Measurements from ENCODE around the gene STK38. TPM values are rescaled to one million over a fixed set of nuclear protein-coding genes. Genes with fewer than 3 reads are reported as not detected.

Gene STK38
- total and polyA plus RNA-seq, 2 of the 4 experiments (the other 2 are of a cell fraction), result 10.6 to 19.7 TPM

DNA sequence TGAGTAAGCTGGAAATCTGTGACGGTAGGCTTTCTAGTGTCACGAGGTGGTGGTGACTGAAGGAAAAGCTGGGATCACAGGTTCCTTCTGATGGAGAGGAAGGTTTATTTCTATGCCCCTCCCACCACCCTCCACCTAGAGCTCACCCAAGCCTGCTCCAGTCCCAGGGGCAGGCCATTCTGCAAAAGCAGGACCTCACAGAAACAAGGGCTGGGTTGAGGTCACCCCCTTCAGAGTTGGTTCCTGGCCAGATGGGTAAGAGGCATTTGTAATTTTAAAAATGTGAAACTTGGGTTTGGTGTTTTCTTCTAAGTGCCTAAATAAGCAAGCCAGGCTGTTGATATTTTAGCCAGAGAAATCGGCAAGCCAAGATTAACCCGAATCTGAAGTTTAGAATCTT lies 57.9 kb downstream of the STK38 start:
- H4K20me1 ChIP-seq (ENCODE audit: insufficient read depth, low read length), result peaks cover 19% of the 10 kb centered on the region; the same call in 1 of the 2 replicates
- H3K9me1 ChIP-seq (ENCODE audit: insufficient read depth, low read length), result peaks cover 15% of the 10 kb centered on the region
- H2BK5ac ChIP-seq (ENCODE audit: low read depth, low read length, poor library complexity, severe bottlenecking), result no peak overlapping the region
- dilution Hi-C loops (cut with HindIII; ENCODE audit: low sequenced_read_pairs, unreplicated experiment) (no loop called here), intact Hi-C loops (cut with micrococcal nuclease) (no loop called here), in situ Hi-C loops (cut with MboI; ENCODE audit: low sequenced_read_pairs) (no loop called here)
- no peak overlapping the region for H2BK20ac ChIP-seq (ENCODE audit: low read depth, low read length)
- BruUV-seq (replicated peaks), result no TSS peak
- WGBS, 2 experiments (ENCODE audit: extremely low coverage in 2 of 2, insufficient read length in 1 of 2), result 73% methylated on average over 2 of the region's 4 CpGs; no CpG with 5 or more reads in 1 of the 2 experiments
- no peak overlapping the region for H2BK120ac ChIP-seq (ENCODE audit: low read depth, low read length)
- H4K8ac ChIP-seq (ENCODE audit: low read depth in 2 of 2, low read length in 2 of 2), result no peak overlapping the region
- no peak overlapping the region for H3K4me3 ChIP-seq (ENCODE audit: insufficient read depth, low read depth, low read length)
- H3K14ac ChIP-seq (replicated peaks; ENCODE audit: low read depth, low read length), result no peak overlapping the region
- no peak overlapping the region for H2AFZ ChIP-seq (replicated peaks; ENCODE audit: low read length, poor library complexity)
- no peak overlapping the region for H3K27ac ChIP-seq (ENCODE audit: insufficient read depth, low read length)
- ATAC-seq (ENCODE audit: low read depth) (no peak), DNase-seq (no peak)
- no peak overlapping the region for H2AK9ac ChIP-seq (replicated peaks; ENCODE audit: low read depth, low read length, poor library complexity)
- H3K56ac ChIP-seq (ENCODE audit: extremely low read depth, insufficient read depth, low read length), result no peak overlapping the region
- H3K23ac ChIP-seq (ENCODE audit: low read depth, low read length), result no peak overlapping the region
- H3K4me1 ChIP-seq (ENCODE audit: control insufficient read depth, insufficient read depth, low read length), result peaks cover 8% of the 10 kb centered on the region
- POLR2A ChIA-PET (ENCODE audit: unreplicated experiment), result no interaction called here
- no peak overlapping the region for H2BK15ac ChIP-seq (ENCODE audit: low read depth, low read length)
- peaks cover 5 to 70% of the 10 kb centered on the region in 2 experiments; a peak in 2 of 4 replicates for H3K79me1 ChIP-seq (ENCODE audit: low read depth in 1 of 2, low read length in 2 of 2)
- H3K36me3 ChIP-seq (ENCODE audit: control insufficient read depth, insufficient read depth, low read length), result peaks cover 33% of the 10 kb centered on the region
- no peak overlapping the region for H3K18ac ChIP-seq (ENCODE audit: low read depth, low read length)
- no peak overlapping the region for H2AK5ac ChIP-seq (ENCODE audit: low read depth, low read length)
- H4K5ac ChIP-seq (ENCODE audit: low read depth, low read length), result no peak overlapping the region
- H3K4ac ChIP-seq (ENCODE audit: low read depth, low read length), result no peak overlapping the region
- H3K9me3 ChIP-seq (ENCODE audit: control insufficient read depth, insufficient read depth, low read length), result no peaks in the 10 kb centered on the region
- CTCF ChIA-PET, result no interaction called here
- H4K91ac ChIP-seq (ENCODE audit: insufficient read depth, low read depth, low read length), result no peak overlapping the region
- no peaks in the 10 kb centered on the region for H3K27me3 ChIP-seq (ENCODE audit: control insufficient read depth, insufficient read depth, low read length)
- H3K4me2 ChIP-seq (ENCODE audit: low read depth, low read length), result no peak overlapping the region
- no peak overlapping the region for H3K9ac ChIP-seq (ENCODE audit: low read depth, low read length)
- TF ChIP-seq MAZ (IDR thresholded peaks at IDR 0.05; ENCODE audit: borderline replicate concordance, low read depth, low read length) (no peak), NFE2L2 (IDR thresholded peaks at IDR 0.05; ENCODE audit: low read depth, low read length) (no peak), SMC3 (IDR thresholded peaks at IDR 0.05; ENCODE audit: low read depth, low read length) (no peak), ELK1 (IDR thresholded peaks at IDR 0.05; ENCODE audit: borderline replicate concordance, low read depth, low read length) (no peak), BHLHE40 (IDR thresholded peaks at IDR 0.05; ENCODE audit: low read depth, low read length) (no peak), POLR2A (IDR thresholded peaks at IDR 0.05; ENCODE audit: low read depth, low read length) (no peak), RAD21 (IDR thresholded peaks at IDR 0.05; ENCODE audit: low read length) (no peak), FOS (IDR thresholded peaks at IDR 0.05; ENCODE audit: low read depth, low read length) (no peak), MXI1 (IDR thresholded peaks at IDR 0.05; ENCODE audit: borderline replicate concordance, low read depth, low read length) (no peak), CEBPB (IDR thresholded peaks at IDR 0.05; ENCODE audit: low read depth, low read length) (no peak), MAFK (IDR thresholded peaks at IDR 0.05; ENCODE audit: low read depth, low read length) (no peak), RFX5 (IDR thresholded peaks at IDR 0.05; ENCODE audit: low read depth, low read length) (no peak), RCOR1 (IDR thresholded peaks at IDR 0.05; ENCODE audit: insufficient replicate concordance, low read length) (no peak), CHD1 (IDR thresholded peaks at IDR 0.05; ENCODE audit: low read depth, low read length) (no peak)
- TF ChIP-seq, protein P1, sequence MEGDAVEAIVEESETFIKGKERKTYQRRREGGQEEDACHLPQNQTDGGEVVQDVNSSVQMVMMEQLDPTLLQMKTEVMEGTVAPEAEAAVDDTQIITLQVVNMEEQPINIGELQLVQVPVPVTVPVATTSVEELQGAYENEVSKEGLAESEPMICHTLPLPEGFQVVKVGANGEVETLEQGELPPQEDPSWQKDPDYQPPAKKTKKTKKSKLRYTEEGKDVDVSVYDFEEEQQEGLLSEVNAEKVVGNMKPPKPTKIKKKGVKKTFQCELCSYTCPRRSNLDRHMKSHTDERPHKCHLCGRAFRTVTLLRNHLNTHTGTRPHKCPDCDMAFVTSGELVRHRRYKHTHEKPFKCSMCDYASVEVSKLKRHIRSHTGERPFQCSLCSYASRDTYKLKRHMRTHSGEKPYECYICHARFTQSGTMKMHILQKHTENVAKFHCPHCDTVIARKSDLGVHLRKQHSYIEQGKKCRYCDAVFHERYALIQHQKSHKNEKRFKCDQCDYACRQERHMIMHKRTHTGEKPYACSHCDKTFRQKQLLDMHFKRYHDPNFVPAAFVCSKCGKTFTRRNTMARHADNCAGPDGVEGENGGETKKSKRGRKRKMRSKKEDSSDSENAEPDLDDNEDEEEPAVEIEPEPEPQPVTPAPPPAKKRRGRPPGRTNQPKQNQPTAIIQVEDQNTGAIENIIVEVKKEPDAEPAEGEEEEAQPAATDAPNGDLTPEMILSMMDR (conservative IDR thresholded peaks at IDR 0.05; ENCODE audit: low read depth, low read length), result no peak
- TF ChIP-seq, protein P2, sequence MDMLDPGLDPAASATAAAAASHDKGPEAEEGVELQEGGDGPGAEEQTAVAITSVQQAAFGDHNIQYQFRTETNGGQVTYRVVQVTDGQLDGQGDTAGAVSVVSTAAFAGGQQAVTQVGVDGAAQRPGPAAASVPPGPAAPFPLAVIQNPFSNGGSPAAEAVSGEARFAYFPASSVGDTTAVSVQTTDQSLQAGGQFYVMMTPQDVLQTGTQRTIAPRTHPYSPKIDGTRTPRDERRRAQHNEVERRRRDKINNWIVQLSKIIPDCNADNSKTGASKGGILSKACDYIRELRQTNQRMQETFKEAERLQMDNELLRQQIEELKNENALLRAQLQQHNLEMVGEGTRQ (IDR thresholded peaks at IDR 0.05; ENCODE audit: low read depth, low read length), result no peak
